Gastrocnemius medialis (tissue), 4 donors: Measurements from ENCODE around the gene FCF1. TPM values are rescaled to one million over a fixed set of nuclear protein-coding genes. Genes with fewer than 3 reads are reported as not detected.

Experiments
- ATAC-seq, 2 donors: fragments of 150-250 bp; one replicate each; pipeline ENCODE4 v1.9.1; 2016
- DNase-seq, 2 donors: peaks; one replicate each; pipeline ENCODE4 v3.0.0-alpha.2; 2019
- H3K27ac ChIP-seq, 4 donors: fragments of 200-600 bp; sonication (generic); 1 replicate in 1 of 4; 2 replicates in 3 of 4; pipeline ENCODE4 v1.5.1; 2016 to 2018; ENCODE audit warnings: mild to moderate bottlenecking in 2 of 4, moderate library complexity in 1 of 4
- H3K27me3 ChIP-seq, 3 donors: fragments of 200-600 bp; sonication (generic) in 2 of 3; 1 replicate in 1 of 3; 2 replicates in 2 of 3; pipeline versions ENCODE4 v1.5.1 to v1.6.0; 2016 to 2019; ENCODE audit warnings: mild to moderate bottlenecking in 1 of 3, moderate library complexity in 1 of 3
- H3K36me3 ChIP-seq, 2 donors: fragments of 200-600 bp; sonication (generic) in 1 of 2; one replicate each; pipeline ENCODE4 v1.5.1; 2017 to 2018
- H3K4me1 ChIP-seq, 2 donors: fragments of 200-600 bp; sonication (generic) in 1 of 2; one replicate each; pipeline ENCODE4 v1.5.1; 2016 to 2017; ENCODE audit warnings: mild to moderate bottlenecking in 2 of 2
- H3K4me3 ChIP-seq, 4 donors: fragments of 200-600 bp; sonication (generic) in 3 of 4; 1 replicate in 1 of 4; 2 replicates in 3 of 4; pipeline ENCODE4 v1.5.1; 2016 to 2019; ENCODE audit warnings: mild to moderate bottlenecking in 2 of 4
- H3K9me3 ChIP-seq, 3 donors: fragments of 200-600 bp; sonication (generic) in 2 of 3; 1 replicate in 1 of 3; 2 replicates in 2 of 3; pipeline ENCODE4 v1.5.1; 2016 to 2019
- POLR2A ChIP-seq, 2 donors: fragments of 450-650 bp; IDR thresholded peaks; one replicate each; pipeline ENCODE4 v1.6.1; 2017; ENCODE audit warnings: antibody characterized with exemption in 2 of 2, mild to moderate bottlenecking in 2 of 2, moderate library complexity in 2 of 2
- in situ Hi-C, 4 donors: fragments of 200-750 bp; cut with MboI; loops; one replicate each; pipeline versions ENCODE4 v1.15.0 to v1.8.0; 2017; ENCODE audit warnings: low sequenced_read_pairs in 4 of 4
- intact Hi-C: fragments of 100-400 bp; cut with DNase I; formaldehyde crosslinking; loops from one replicate; pipeline ENCODE4 v1.15.1; 2023; ENCODE audit warnings: low total_unique reads
- total RNA-seq, 4 donors: library from RNA; depleted of rRNA; stranded (reverse); fragments of >200 nt; gene quantifications; one replicate each; pipeline versions ENCODE4 v1.1.0 to v1.2.3, GENCODE V29; 2016
- TF ChIP-seq, protein P1 (sequence below), 5 experiments: fragments of 450-650 bp in 3 of 5; fragments of 200-600 bp in 2 of 5; sonication (generic) in 2 of 5; IDR thresholded peaks in 4 of 5; conservative IDR thresholded peaks in 1 of 5; 1 replicate in 4 of 5; 2 replicates in 1 of 5; pipeline ENCODE4 v1.5.1; 2016 to 2019; ENCODE audit warnings: antibody characterized with exemption in 5 of 5, mild to moderate bottlenecking in 3 of 5, moderate library complexity in 3 of 5

The FCF1 gene
- total RNA-seq, 4 donors from 2014 or later, result 15.1 to 22.9 (median 18.6) TPM

GRCh38 chr14:74693191-74693590 lies 19.8 kb upstream of the FCF1 start:
- intact Hi-C loops, result no loop called here
- Histone ChIP-seq H3K4me3 (no peak overlapping the region), H3K4me1 (peaks cover 17 to 23% of the 10 kb centered on the region in 2 donors), H3K36me3 (peaks cover 0 to 27% of the 10 kb centered on the region in 2 donors), H3K27me3 (no peaks in the 10 kb centered on the region), H3K27ac (no peak overlapping the region), H3K9me3 (no peaks in the 10 kb centered on the region)
- DNase-seq (no peak), ATAC-seq (no peak)
- in situ Hi-C loops, result no loop called here
- TF ChIP-seq, protein P1, sequence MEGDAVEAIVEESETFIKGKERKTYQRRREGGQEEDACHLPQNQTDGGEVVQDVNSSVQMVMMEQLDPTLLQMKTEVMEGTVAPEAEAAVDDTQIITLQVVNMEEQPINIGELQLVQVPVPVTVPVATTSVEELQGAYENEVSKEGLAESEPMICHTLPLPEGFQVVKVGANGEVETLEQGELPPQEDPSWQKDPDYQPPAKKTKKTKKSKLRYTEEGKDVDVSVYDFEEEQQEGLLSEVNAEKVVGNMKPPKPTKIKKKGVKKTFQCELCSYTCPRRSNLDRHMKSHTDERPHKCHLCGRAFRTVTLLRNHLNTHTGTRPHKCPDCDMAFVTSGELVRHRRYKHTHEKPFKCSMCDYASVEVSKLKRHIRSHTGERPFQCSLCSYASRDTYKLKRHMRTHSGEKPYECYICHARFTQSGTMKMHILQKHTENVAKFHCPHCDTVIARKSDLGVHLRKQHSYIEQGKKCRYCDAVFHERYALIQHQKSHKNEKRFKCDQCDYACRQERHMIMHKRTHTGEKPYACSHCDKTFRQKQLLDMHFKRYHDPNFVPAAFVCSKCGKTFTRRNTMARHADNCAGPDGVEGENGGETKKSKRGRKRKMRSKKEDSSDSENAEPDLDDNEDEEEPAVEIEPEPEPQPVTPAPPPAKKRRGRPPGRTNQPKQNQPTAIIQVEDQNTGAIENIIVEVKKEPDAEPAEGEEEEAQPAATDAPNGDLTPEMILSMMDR (IDR thresholded peaks at IDR 0.05 in 4 of 5, conservative IDR thresholded peaks at IDR 0.05 in 1 of 5), result no peak
- TF ChIP-seq POLR2A (IDR thresholded peaks at IDR 0.05), result no peak

DNA sequence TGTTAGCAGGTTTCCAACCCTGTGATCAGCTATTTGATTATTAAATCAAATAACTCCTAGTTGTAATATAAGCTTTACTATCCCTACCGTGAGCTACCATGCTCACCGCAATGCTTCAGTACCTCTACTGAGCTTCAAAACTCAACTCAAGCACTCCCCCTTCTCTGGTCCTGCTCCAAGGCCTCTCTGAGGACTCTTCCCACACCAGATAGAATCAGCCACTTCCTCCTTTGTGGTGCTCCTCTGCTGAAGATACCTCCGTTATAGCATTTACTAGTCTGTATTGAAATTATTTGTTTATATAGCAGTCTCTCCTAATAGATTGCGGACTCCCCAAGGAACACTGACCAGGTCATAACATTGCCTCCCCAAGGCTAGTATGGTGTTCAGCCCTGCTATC lies 17.5 kb upstream of the FCF1 start:
- H3K36me3 ChIP-seq, result peaks cover 0 to 9% of the 10 kb centered on the region in 2 donors
- no peaks in the 10 kb centered on the region for H3K27me3 ChIP-seq
- H3K9me3 ChIP-seq, result no peaks in the 10 kb centered on the region
- TF ChIP-seq, protein P1 (IDR thresholded peaks at IDR 0.05 in 4 of 5, conservative IDR thresholded peaks at IDR 0.05 in 1 of 5), result no peak
- no peak for TF ChIP-seq POLR2A (IDR thresholded peaks at IDR 0.05)
- no peak overlapping the region for H3K4me3 ChIP-seq
- intact Hi-C loops (no loop called here), in situ Hi-C loops (no loop called here)
- ATAC-seq (no peak), DNase-seq (no peak)
- no peak overlapping the region for H3K27ac ChIP-seq
- peaks cover 17 to 23% of the 10 kb centered on the region in 2 donors for H3K4me1 ChIP-seq

GRCh38 chr14:74697011-74697410 lies 15.9 kb upstream of the FCF1 start:
- H3K27me3 ChIP-seq, result no peaks in the 10 kb centered on the region
- TF ChIP-seq, protein P1 (IDR thresholded peaks at IDR 0.05 in 4 of 5, conservative IDR thresholded peaks at IDR 0.05 in 1 of 5), result no peak
- TF ChIP-seq POLR2A (IDR thresholded peaks at IDR 0.05), result no peak
- ATAC-seq (no peak), DNase-seq (no peak)
- no peak overlapping the region for H3K4me3 ChIP-seq
- no peaks in the 10 kb centered on the region for H3K9me3 ChIP-seq
- peaks cover 13 to 14% of the 10 kb centered on the region in 2 donors for H3K4me1 ChIP-seq
- H3K27ac ChIP-seq, result no peak overlapping the region
- intact Hi-C loops, result no loop called here
- no peaks in the 10 kb centered on the region for H3K36me3 ChIP-seq
- in situ Hi-C loops, result no loop called here

- peaks cover 9 to 12% of the 10 kb centered on the region in 2 donors for H3K4me1 ChIP-seq
- intact Hi-C loops (no loop called here), in situ Hi-C loops (no loop called here)
- TF ChIP-seq POLR2A (IDR thresholded peaks at IDR 0.05), result no peak
- TF ChIP-seq, protein P1 (IDR thresholded peaks at IDR 0.05 in 4 of 5, conservative IDR thresholded peaks at IDR 0.05 in 1 of 5), result no peak
- ATAC-seq (no peak), DNase-seq (no peak)
- no peaks in the 10 kb centered on the region for H3K36me3 ChIP-seq
- no peaks in the 10 kb centered on the region for H3K9me3 ChIP-seq
- H3K27me3 ChIP-seq, result no peaks in the 10 kb centered on the region
- H3K27ac ChIP-seq, result no peak overlapping the region
- no peak overlapping the region for H3K4me3 ChIP-seq
Observed at GRCh38 chr14:74697543-74697942, 15.4 kb upstream of the FCF1 start.

GRCh38 chr14:74697976-74698375 lies 15.0 kb upstream of the FCF1 start:
- no peak overlapping the region for H3K4me3 ChIP-seq
- peaks cover 9 to 12% of the 10 kb centered on the region in 2 donors for H3K4me1 ChIP-seq
- no peak for TF ChIP-seq POLR2A (IDR thresholded peaks at IDR 0.05)
- TF ChIP-seq, protein P1 (IDR thresholded peaks at IDR 0.05 in 4 of 5, conservative IDR thresholded peaks at IDR 0.05 in 1 of 5), result no peak
- in situ Hi-C loops, result no loop called here
- H3K27ac ChIP-seq, result no peak overlapping the region
- intact Hi-C loops, result no loop called here
- no peak for DNase-seq
- no peaks in the 10 kb centered on the region for H3K27me3 ChIP-seq
- no peaks in the 10 kb centered on the region for H3K9me3 ChIP-seq
- ATAC-seq, result no peak
- H3K36me3 ChIP-seq, result no peaks in the 10 kb centered on the region
